K562 (cell line): ENCODE data around the gene PGBD1. TPM values are rescaled to one million over a fixed set of nuclear protein-coding genes. Genes with fewer than 3 reads are reported as not detected.
A peak's percentile ranks its signal among the peaks of the same experiment; 100 is the strongest.

ENCODE experiments used
- ARID3B ChIP-seq: fragments of 250-450 bp; sonication (Bioruptor Pico); IDR thresholded peaks from 2 replicates; pipeline ENCODE4 v1.4.0; 2020; ENCODE audit warnings: borderline replicate concordance
- BRD9 ChIP-seq: fragments of 450-650 bp; IDR thresholded peaks from 2 replicates; pipeline ENCODE4 v1.6.1; 2018; ENCODE audit warnings: low read depth; ENCODE audit not compliant: partially characterized antibody
- CCAR2 ChIP-seq: fragments of 200-400 bp; formaldehyde crosslinking; IDR thresholded peaks from 2 replicates; pipeline ENCODE4 v1.6.1; 2017; ENCODE audit warnings: mild to moderate bottlenecking, low read depth, low read length
- DMBX1 ChIP-seq: fragments of 250-450 bp; sonication (Bioruptor Pico); IDR thresholded peaks from 2 replicates; pipeline ENCODE4 v1.8.0; 2022; ENCODE audit warnings: inconsistent platforms, mild to moderate bottlenecking, moderate library complexity, borderline replicate concordance
- ETV1 ChIP-seq: fragments of 450-650 bp; conservative IDR thresholded peaks from 2 replicates; pipeline ENCODE4 v1.6.1; 2016; ENCODE audit warnings: missing genetic modification characterization, control low read depth, low read depth, missing compliant biosample characterization
- FOXK2 ChIP-seq, 2 experiments: fragments of 450-650 bp; IDR thresholded peaks in 1 of 2; conservative IDR thresholded peaks in 1 of 2; 2 replicates each; pipeline ENCODE4 v1.6.1; 2016; ENCODE audit warnings: low read depth in 2 of 2, mild to moderate bottlenecking in 1 of 2
- HDAC6 ChIP-seq: IDR thresholded peaks from 2 replicates; pipeline ENCODE4 v1.6.1; 2012; ENCODE audit warnings: low read depth, mild to moderate bottlenecking, control low read depth, inconsistent platforms, low read length, moderate library complexity
- MTF1 ChIP-seq: fragments of 250-450 bp; sonication (Bioruptor Pico); IDR thresholded peaks from 2 replicates; pipeline ENCODE4 v1.9.0; 2021; ENCODE audit warnings: moderate library complexity, mild to moderate bottlenecking, inconsistent platforms, borderline replicate concordance
- NCOA6 ChIP-seq: fragments of 450-650 bp; IDR thresholded peaks from 2 replicates; pipeline ENCODE4 v1.6.1; 2017; ENCODE audit warnings: mild to moderate bottlenecking
- NR4A1 ChIP-seq, 2 experiments: fragments of 250-450 bp in 1 of 2; fragments of 450-650 bp in 1 of 2; sonication (Bioruptor Pico) in 1 of 2; IDR thresholded peaks; 2 replicates each; pipeline versions ENCODE4 v1.4.0 to v1.6.1; 2016 to 2020; ENCODE audit warnings: mild to moderate bottlenecking in 2 of 2, missing compliant biosample characterization in 1 of 2, missing genetic modification characterization in 1 of 2, moderate library complexity in 1 of 2
- NRF1 ChIP-seq, 2 experiments: fragments of 450-650 bp; IDR thresholded peaks in 1 of 2; conservative IDR thresholded peaks in 1 of 2; 2 replicates each; pipeline ENCODE4 v1.6.1; 2014; ENCODE audit warnings: mild to moderate bottlenecking in 2 of 2
- RBFOX2 ChIP-seq: fragments of 200-400 bp; formaldehyde crosslinking; IDR thresholded peaks from 2 replicates; pipeline ENCODE4 v1.6.1; 2017; ENCODE audit warnings: low read depth, mild to moderate bottlenecking, low read length, moderate library complexity
- SMARCC2 ChIP-seq: fragments of 450-650 bp; IDR thresholded peaks from 2 replicates; pipeline ENCODE4 v1.6.1; 2017; ENCODE audit warnings: antibody characterized with exemption, moderate library complexity, mild to moderate bottlenecking, low read depth
- TAF15 ChIP-seq: fragments of 200-400 bp; formaldehyde crosslinking; IDR thresholded peaks from 2 replicates; pipeline ENCODE4 v1.6.1; 2017; ENCODE audit warnings: mild to moderate bottlenecking, low read depth, low read length, moderate library complexity
- USF1 ChIP-seq: sonication (generic); formaldehyde crosslinking; IDR thresholded peaks from 2 replicates; pipeline ENCODE4 v1.9.0; 2022; ENCODE audit warnings: mild to moderate bottlenecking, missing genetic modification reagents
- ZBTB17 ChIP-seq: fragments of 450-650 bp; formaldehyde crosslinking; IDR thresholded peaks from 2 replicates; pipeline ENCODE4 v1.4.0; 2020; ENCODE audit warnings: mild to moderate bottlenecking
- ZFP91 ChIP-seq: sonication (generic); formaldehyde crosslinking; IDR thresholded peaks from 2 replicates; pipeline ENCODE4 v1.8.0; 2022; ENCODE audit warnings: mild to moderate bottlenecking, missing genetic modification reagents
- ZNF274 ChIP-seq: IDR thresholded peaks from 2 replicates; pipeline ENCODE4 v1.6.1; 2011; ENCODE audit warnings: low read depth, mild to moderate bottlenecking, low read length, moderate library complexity, borderline replicate concordance
- ZNF551 ChIP-seq: fragments of 250-450 bp; sonication (Bioruptor Pico); IDR thresholded peaks from 2 replicates; pipeline ENCODE4 v1.5.0; 2021; ENCODE audit warnings: mild to moderate bottlenecking, moderate library complexity
- ZNF696 ChIP-seq: fragments of 250-450 bp; sonication (Bioruptor Pico); conservative IDR thresholded peaks from 2 replicates; pipeline ENCODE4 v1.4.0; 2020; ENCODE audit warnings: mild to moderate bottlenecking, moderate library complexity
- ZNF75A ChIP-seq: fragments of 450-650 bp; formaldehyde crosslinking; IDR thresholded peaks from 2 replicates; pipeline ENCODE4 v1.4.0; 2020; ENCODE audit warnings: mild to moderate bottlenecking
- polyA plus RNA-seq, 8 experiments: library from polyadenylated mRNA; depleted of rRNA in 4 of 8; stranded (reverse) in 5 of 8; unstranded in 3 of 8; fragments of >200 nt; fragmentation: Nextera tagmentation in 2 of 8; fragmentation: Illumina TruSeq in 1 of 8; extraction: Ambion mirVana in 2 of 8; extraction: Trizol in 1 of 8; gene quantifications; 2 replicates each; pipeline versions ENCODE4 v1.2.1 to v1.2.3, GENCODE V29; 2011 to 2014; ENCODE audit warnings: inconsistent platforms in 1 of 8, missing spikeins in 1 of 8
- total RNA-seq, 7 experiments: library from RNA; depleted of rRNA in 6 of 7; stranded (reverse); fragments of >200 nt in 6 of 7; fragmentation: Illumina TruSeq in 2 of 7; extraction: Trizol in 2 of 7; gene quantifications; 2 replicates each; pipeline versions ENCODE4 v1.2.1 to v1.2.3, GENCODE V29; 2011 to 2021; ENCODE audit warnings: low replicate concordance in 1 of 7
- TF ChIP-seq, protein P1 (sequence below): fragments of 450-650 bp; IDR thresholded peaks from 2 replicates; pipeline ENCODE4 v1.7.0; 2016; ENCODE audit warnings: borderline replicate concordance
- TF ChIP-seq, protein P2 (sequence below): sonication (generic); IDR thresholded peaks from 2 replicates; pipeline ENCODE4 v1.6.1; 2016

Gene PGBD1
- total and polyA plus RNA-seq, 9 of the 15 experiments (the other 6 are each of a cell fraction or from before 2014, with no cell fraction given): 3.3 to 9.0 (median 7.3) TPM

GRCh38 chr6:28337121-28337520, 55.7 kb downstream of the PGBD1 start (continued):
- TF ChIP-seq HDAC6: no peak
- TF ChIP-seq ZNF75A (CRISPR knock-in tag): no peak
- TF ChIP-seq ZNF274: no peak
- TF ChIP-seq CCAR2: no peak
- TF ChIP-seq, protein P1, sequence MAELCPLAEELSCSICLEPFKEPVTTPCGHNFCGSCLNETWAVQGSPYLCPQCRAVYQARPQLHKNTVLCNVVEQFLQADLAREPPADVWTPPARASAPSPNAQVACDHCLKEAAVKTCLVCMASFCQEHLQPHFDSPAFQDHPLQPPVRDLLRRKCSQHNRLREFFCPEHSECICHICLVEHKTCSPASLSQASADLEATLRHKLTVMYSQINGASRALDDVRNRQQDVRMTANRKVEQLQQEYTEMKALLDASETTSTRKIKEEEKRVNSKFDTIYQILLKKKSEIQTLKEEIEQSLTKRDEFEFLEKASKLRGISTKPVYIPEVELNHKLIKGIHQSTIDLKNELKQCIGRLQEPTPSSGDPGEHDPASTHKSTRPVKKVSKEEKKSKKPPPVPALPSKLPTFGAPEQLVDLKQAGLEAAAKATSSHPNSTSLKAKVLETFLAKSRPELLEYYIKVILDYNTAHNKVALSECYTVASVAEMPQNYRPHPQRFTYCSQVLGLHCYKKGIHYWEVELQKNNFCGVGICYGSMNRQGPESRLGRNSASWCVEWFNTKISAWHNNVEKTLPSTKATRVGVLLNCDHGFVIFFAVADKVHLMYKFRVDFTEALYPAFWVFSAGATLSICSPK: no peak
- no peak for TF ChIP-seq TAF15
- no peak for TF ChIP-seq USF1 (CRISPR knock-in tag)
- TF ChIP-seq NR4A1 (CRISPR knock-in tag; IDR thresholded peaks at IDR 0.05): no peak
- no peak for TF ChIP-seq NR4A1 (tag; IDR thresholded peaks at IDR 0.05)
- TF ChIP-seq MTF1: no peak
- peak; percentile 92 for TF ChIP-seq ZBTB17 (CRISPR knock-in tag)
- TF ChIP-seq ZNF551: no peak
- 0 out of 2 replicates have a peak, but pooled peaks have one; percentile 46 for TF ChIP-seq NCOA6
- no peak for TF ChIP-seq SMARCC2
- TF ChIP-seq ETV1: 0 out of 2 replicates have a peak, but pooled peaks have one; percentile 15
- TF ChIP-seq BRD9: no peak
- no peak for TF ChIP-seq FOXK2 (conservative IDR thresholded peaks at IDR 0.05 in 1 of 2, IDR thresholded peaks at IDR 0.05 in 1 of 2; ENCODE audit: low read depth in 2 of 2)
- TF ChIP-seq, protein P2, sequence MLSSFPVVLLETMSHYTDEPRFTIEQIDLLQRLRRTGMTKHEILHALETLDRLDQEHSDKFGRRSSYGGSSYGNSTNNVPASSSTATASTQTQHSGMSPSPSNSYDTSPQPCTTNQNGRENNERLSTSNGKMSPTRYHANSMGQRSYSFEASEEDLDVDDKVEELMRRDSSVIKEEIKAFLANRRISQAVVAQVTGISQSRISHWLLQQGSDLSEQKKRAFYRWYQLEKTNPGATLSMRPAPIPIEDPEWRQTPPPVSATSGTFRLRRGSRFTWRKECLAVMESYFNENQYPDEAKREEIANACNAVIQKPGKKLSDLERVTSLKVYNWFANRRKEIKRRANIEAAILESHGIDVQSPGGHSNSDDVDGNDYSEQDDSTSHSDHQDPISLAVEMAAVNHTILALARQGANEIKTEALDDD: no peak
- no peak for TF ChIP-seq ZFP91 (CRISPR knock-in tag)
- no peak for TF ChIP-seq RBFOX2
- no peak for TF ChIP-seq ARID3B (CRISPR knock-in tag)
- no peak for TF ChIP-seq ZNF696 (CRISPR knock-in tag)
- TF ChIP-seq NRF1 (conservative IDR thresholded peaks at IDR 0.05 in 1 of 2, IDR thresholded peaks at IDR 0.05 in 1 of 2): no peak
- TF ChIP-seq DMBX1: peak; percentile 50; the same call in 1 of the 2 replicates
